ES-I3 (cell line): ENCODE results near the gene R3HDML.
"Not testable (repeated sequence)": the region's sequence is repeated elsewhere in the genome, so short reads cannot be mapped to it uniquely, and the experiment has no call there.

ENCODE experiments used
- H3K36me3 ChIP-seq: 2 replicates; pipeline ENCODE4 v1.6.1; 2013; ENCODE audit warnings: mild to moderate bottlenecking, low read length, control low read depth, moderate library complexity; ENCODE audit not compliant: insufficient read depth
- H3K4me1 ChIP-seq: 2 replicates; pipeline ENCODE4 v1.6.1; 2013; ENCODE audit warnings: mild to moderate bottlenecking, control low read depth, low read length; ENCODE audit not compliant: insufficient read depth
- H3K9ac ChIP-seq: 2 replicates; pipeline ENCODE4 v1.6.1; 2013; ENCODE audit warnings: low read depth, mild to moderate bottlenecking, low read length, moderate library complexity
- H3K9me3 ChIP-seq: 2 replicates; pipeline ENCODE4 v1.6.1; 2013; ENCODE audit warnings: mild to moderate bottlenecking, low read length, moderate library complexity; ENCODE audit not compliant: control insufficient read depth, insufficient read depth

R3HDML gene

GRCh38 chr20:44336725-44337380 lies at the start of gene R3HDML:
Gene R3HDML, plus strand, starts transcription at chr20:44337043. Its CDS starts 115 bp downstream, at chr20:44337158.
- Histone ChIP-seq H3K9ac (peak within 1 kb of the TSS; percentile 20), H3K9me3 (no peaks in the 10 kb centered on the region), H3K36me3 (no peaks in the 10 kb centered on the region), H3K4me1 (peaks cover 8% of the 10 kb centered on the region)

GRCh38 chr20:44287272-44288097 lies 49.4 kb upstream of the R3HDML start:
- H3K36me3 ChIP-seq: no peaks in the 10 kb centered on the region
- H3K9ac ChIP-seq: no peak overlapping the region
- H3K9me3 ChIP-seq: no peaks in the 10 kb centered on the region
- no peaks in the 10 kb centered on the region for H3K4me1 ChIP-seq

GRCh38 chr20:44288252-44288651 lies 48.6 kb upstream of the R3HDML start:
- no peaks in the 10 kb centered on the region for H3K36me3 ChIP-seq
- no peak overlapping the region for H3K9ac ChIP-seq
- no peaks in the 10 kb centered on the region for H3K9me3 ChIP-seq
- H3K4me1 ChIP-seq: no peaks in the 10 kb centered on the region

- peaks cover 4% of the 10 kb centered on the region for H3K4me1 ChIP-seq
- no peaks in the 10 kb centered on the region for H3K36me3 ChIP-seq
- no peaks in the 10 kb centered on the region for H3K9me3 ChIP-seq
- no peak overlapping the region for H3K9ac ChIP-seq
Observed at GRCh38 chr20:44291754-44292153, 45.1 kb upstream of the R3HDML start.

GRCh38 chr20:44296011-44296410 lies 40.8 kb upstream of the R3HDML start:
- H3K9me3 ChIP-seq: no peaks in the 10 kb centered on the region
- no peaks in the 10 kb centered on the region for H3K36me3 ChIP-seq
- peaks cover 4% of the 10 kb centered on the region for H3K4me1 ChIP-seq
- no peak overlapping the region for H3K9ac ChIP-seq

- Histone ChIP-seq H3K4me1 (peaks cover 4% of the 10 kb centered on the region), H3K9ac (no peak overlapping the region), H3K36me3 (no peaks in the 10 kb centered on the region), H3K9me3 (no peaks in the 10 kb centered on the region)
Observed at GRCh38 chr20:44297721-44298120, 39.1 kb upstream of the R3HDML start.

GRCh38 chr20:44299011-44299535 lies 37.8 kb upstream of the R3HDML start:
- H3K4me1 ChIP-seq, H3K36me3 ChIP-seq, H3K9ac ChIP-seq, H3K9me3 ChIP-seq: not testable (repeated sequence)

- H3K36me3 ChIP-seq: no peaks in the 10 kb centered on the region; the same call in 1 of the 2 replicates
- no peaks in the 10 kb centered on the region; the same call in 1 of the 2 replicates for H3K4me1 ChIP-seq
- H3K9me3 ChIP-seq: no peaks in the 10 kb centered on the region
- no peak overlapping the region for H3K9ac ChIP-seq
Observed at GRCh38 chr20:44301285-44301684, 35.6 kb upstream of the R3HDML start.

- Histone ChIP-seq H3K36me3 (no peaks in the 10 kb centered on the region; the same call in 1 of the 2 replicates), H3K9me3 (no peaks in the 10 kb centered on the region), H3K9ac (no peak overlapping the region), H3K4me1 (no peaks in the 10 kb centered on the region)
Observed at GRCh38 chr20:44302026-44302669, 34.7 kb upstream of the R3HDML start.

GRCh38 chr20:44302736-44303135 lies 34.1 kb upstream of the R3HDML start:
- Histone ChIP-seq H3K36me3 (no peaks in the 10 kb centered on the region; the same call in 1 of the 2 replicates), H3K9me3 (no peaks in the 10 kb centered on the region), H3K4me1 (no peaks in the 10 kb centered on the region), H3K9ac (no peak overlapping the region)

- Histone ChIP-seq H3K9me3 (no peaks in the 10 kb centered on the region), H3K4me1 (no peaks in the 10 kb centered on the region), H3K36me3 (no peaks in the 10 kb centered on the region; the same call in 1 of the 2 replicates), H3K9ac (no peak overlapping the region)
Observed at GRCh38 chr20:44304383-44304782, 32.5 kb upstream of the R3HDML start.

GRCh38 chr20:44306927-44307326 lies 29.9 kb upstream of the R3HDML start:
- Histone ChIP-seq H3K9me3 (no peaks in the 10 kb centered on the region), H3K9ac (no peak overlapping the region), H3K36me3 (no peaks in the 10 kb centered on the region; the same call in 1 of the 2 replicates), H3K4me1 (no peaks in the 10 kb centered on the region)

GRCh38 chr20:44309763-44310663 lies 26.8 kb upstream of the R3HDML start:
- Histone ChIP-seq H3K4me1 (no peaks in the 10 kb centered on the region), H3K9ac (peak overlapping the region; percentile 74), H3K36me3 (no peaks in the 10 kb centered on the region; the same call in 1 of the 2 replicates), H3K9me3 (no peaks in the 10 kb centered on the region)
